ENCODE data around the gene R3HDML.

GRCh38 chr20:44362466-44362940, 25.7 kb downstream of the R3HDML start:
- no peak for TF ChIP-seq CTCF (IDR thresholded peaks at IDR 0.05 in 2 of 3, conservative IDR thresholded peaks at IDR 0.05 in 1 of 3; ENCODE audit: insufficient read depth in 2 of 3, low read depth in 1 of 3, low read length in 3 of 3)
- TF ChIP-seq TOE1 (IDR thresholded peaks at IDR 0.05; ENCODE audit: borderline replicate concordance) = no peak
- TF ChIP-seq TOE1 (CRISPR knock-in tag; IDR thresholded peaks at IDR 0.05; ENCODE audit: borderline replicate concordance, low read depth) = no peak
- TF ChIP-seq ZNF445 (CRISPR knock-in tag; IDR thresholded peaks at IDR 0.05; ENCODE audit: low read depth) = no peak

Measured in K562 (cell line).